ENCODE measurements around the gene PPP1R13L.

DNA sequence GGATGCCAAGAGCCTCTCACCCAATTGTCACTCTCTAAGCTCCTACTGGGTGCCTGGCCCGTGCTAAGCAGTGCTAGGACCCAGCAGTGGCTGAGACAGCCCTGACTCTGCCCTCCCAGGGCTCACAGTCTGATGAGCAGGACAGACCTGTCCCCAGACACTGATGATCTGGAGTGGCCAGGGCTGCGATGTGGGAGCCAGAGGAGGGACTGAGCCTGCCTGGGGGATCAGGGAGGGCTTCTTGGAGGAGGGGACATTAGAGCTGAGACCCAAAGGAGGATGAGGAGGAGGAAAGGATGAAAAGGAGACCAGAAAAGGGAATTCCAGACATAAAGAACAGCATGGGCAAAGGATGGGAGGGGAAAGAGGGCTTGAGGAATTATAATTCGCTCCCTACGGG, 12.3 kb upstream of the PPP1R13L start:
- TF ChIP-seq, protein P1, sequence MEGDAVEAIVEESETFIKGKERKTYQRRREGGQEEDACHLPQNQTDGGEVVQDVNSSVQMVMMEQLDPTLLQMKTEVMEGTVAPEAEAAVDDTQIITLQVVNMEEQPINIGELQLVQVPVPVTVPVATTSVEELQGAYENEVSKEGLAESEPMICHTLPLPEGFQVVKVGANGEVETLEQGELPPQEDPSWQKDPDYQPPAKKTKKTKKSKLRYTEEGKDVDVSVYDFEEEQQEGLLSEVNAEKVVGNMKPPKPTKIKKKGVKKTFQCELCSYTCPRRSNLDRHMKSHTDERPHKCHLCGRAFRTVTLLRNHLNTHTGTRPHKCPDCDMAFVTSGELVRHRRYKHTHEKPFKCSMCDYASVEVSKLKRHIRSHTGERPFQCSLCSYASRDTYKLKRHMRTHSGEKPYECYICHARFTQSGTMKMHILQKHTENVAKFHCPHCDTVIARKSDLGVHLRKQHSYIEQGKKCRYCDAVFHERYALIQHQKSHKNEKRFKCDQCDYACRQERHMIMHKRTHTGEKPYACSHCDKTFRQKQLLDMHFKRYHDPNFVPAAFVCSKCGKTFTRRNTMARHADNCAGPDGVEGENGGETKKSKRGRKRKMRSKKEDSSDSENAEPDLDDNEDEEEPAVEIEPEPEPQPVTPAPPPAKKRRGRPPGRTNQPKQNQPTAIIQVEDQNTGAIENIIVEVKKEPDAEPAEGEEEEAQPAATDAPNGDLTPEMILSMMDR (conservative IDR thresholded peaks at IDR 0.05 in 1 of 2, IDR thresholded peaks at IDR 0.05 in 1 of 2; ENCODE audit: low read depth in 1 of 2, low read length in 2 of 2): no peak
- TF ChIP-seq EZH2 (IDR thresholded peaks at IDR 0.05; ENCODE audit: low read length, missing control alignments): no peak
